Skin of body (tissue), 2 donors: Measurements from ENCODE around the gene ZDHHC11. TPM values are rescaled to one million over a fixed set of nuclear protein-coding genes. Genes with fewer than 3 reads are reported as not detected.
"Not testable (repeated sequence)": the region's sequence is repeated elsewhere in the genome, so short reads cannot be mapped to it uniquely, and the experiment has no call there.

ENCODE experiments used
- DNase-seq: peaks from one replicate; lab custom pipeline; 2025; lab: John Stamatoyannopoulos, UW
- total RNA-seq: library from RNA; depleted of rRNA; stranded (reverse); fragments of >200 nt; gene quantifications from one replicate; pipeline ENCODE4 v1.2.3, GENCODE V29; 2014

Gene ZDHHC11
- total RNA-seq, 1 donor from 2014 or later = 4.1 TPM

DNA sequence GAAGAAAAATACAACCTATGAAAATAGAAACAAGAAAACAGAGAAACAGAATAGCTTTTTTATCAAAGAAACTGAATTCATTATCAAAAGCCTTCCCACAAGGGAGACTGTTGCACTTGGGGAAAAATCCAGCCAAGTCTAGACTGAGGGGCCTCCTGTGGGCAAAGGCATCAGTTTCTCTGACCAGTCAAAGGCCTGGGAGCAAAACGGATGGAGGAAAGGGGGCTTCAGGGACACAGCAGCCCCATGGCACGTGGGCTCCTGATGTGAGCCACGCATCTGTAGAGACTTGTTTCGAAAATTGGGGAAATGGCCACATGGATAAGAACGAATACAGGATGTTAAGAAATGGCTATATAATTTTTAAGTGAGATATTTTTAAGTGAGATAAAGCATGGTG is 87.4 kb downstream of the ZDHHC11 start:
- DNase-seq = no peak

DNA sequence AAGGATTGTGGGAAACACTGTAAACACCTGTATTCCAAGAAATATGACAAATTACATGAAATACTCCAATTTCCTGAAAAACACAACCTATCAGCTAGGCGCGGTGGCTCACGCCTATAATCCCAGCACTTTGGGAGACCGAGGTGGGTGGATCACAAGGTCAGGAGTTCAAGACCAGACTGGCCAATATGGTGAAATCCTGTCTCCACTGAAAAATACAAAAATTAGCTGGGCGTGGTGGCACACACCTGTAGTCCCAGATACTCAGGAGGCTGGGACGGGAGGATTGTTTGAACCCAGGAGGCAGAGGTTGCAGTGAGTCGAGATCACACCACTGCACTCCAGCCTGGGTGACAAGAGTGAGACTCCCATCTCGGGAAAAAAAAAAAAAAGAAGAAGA is 87.8 kb downstream of the ZDHHC11 start:
- not testable (repeated sequence) for DNase-seq

DNA sequence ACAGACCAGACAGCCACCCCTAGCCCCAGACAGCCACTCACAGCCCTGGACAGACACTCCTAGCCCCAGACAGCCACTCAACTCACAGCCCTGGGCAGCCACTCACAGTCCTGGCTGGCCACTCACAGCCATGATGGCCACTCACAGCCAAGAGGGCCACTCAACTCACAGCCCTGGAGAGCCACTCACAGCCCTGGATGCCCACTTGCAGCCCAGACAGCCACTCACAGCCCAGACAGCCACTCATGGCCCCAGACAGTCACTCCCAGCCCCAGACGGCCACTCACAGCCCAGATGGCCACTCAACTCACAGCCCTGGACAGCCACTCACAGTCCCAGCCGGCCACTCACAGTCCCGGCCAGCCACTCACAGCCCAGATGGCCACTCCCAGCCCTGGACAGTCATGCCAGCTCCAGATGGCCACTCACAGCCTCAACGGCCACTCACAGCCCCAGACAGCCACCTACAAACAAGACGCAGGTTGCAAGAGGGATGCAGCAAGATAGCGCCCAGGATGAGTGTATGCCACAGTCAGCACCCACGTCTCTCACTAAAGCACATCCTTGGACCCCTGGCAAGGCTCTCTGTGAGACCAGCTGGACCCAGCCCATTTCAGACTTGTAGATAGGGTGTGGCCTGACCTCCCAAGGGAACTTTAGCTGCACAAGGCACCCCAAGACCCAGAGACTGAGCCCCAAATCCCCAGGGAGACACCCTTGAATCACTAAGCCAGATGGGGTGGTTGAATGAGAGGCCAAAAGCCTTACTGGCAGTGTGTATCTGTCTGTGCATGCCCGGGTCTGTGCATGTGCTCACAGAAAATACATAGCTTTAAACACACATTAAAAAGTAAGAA is 88.7 kb downstream of the ZDHHC11 start:
- no peak for DNase-seq

DNA sequence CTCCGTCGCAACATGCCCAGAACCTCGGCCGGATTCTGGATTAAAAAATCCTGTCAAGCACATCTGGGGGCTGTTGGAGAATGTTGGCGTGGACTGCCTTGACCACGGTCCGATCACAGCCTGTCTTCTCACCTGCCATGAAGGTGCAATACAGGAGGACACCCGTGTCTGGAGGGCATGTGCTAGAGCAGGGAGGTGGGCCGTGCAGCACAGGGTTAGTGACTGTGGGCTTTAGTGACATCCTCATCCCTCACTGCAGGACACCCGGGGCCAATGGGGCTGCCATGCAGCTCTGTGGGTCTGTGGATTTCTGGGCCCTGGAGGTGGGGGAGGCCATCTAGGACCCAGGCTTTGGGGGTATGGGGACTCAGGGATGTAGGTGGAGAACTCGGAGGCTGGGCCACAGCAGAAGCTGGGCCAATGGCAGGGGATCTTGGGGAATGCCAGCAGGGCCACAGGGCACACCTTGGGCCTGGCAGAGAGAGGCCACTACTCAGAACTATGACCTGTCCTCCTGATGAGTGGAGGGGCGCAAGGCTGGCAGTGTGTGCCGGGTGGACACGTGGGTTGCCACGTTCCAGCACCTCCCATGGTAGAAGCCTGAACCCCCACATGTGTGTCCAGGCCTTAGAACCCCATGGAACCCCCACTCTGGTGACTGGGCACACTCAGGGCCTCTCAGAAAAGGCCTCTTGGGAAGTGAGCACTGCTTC is 89.6 kb downstream of the ZDHHC11 start:
- DNase-seq = no peak

DNA sequence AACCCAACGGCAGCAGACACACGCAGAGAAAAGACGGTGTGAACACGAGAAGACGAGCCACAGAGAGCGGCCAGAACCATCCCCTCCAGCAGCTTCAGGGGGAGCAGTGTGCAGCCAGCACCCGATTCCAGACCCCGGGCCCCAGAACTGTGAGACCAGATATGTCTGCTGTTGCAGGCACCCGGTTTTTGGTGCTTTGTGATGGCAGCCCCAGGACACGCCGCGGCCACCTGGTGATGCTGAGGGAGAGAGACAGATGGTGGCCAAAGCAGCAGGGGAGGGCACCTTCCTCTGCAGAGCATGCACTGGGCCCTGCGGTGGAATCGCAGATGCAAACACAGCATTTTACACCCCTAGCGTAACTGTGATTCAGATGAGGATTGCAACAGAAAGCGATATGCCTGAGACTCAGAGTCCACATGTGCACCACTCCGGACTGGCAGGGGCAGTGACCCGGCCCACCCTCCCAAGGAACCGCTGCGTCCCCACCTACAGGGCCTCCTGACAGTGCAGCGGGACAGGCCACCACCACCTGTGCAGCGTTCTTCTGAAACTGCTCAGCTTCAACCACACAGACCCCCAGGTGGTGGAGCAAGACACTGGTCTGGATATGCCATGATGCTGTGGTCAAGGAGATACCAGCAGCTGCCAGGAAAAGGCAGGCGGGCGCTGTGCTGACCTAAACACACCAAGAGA is 90.3 kb downstream of the ZDHHC11 start:
- no peak for DNase-seq

DNA sequence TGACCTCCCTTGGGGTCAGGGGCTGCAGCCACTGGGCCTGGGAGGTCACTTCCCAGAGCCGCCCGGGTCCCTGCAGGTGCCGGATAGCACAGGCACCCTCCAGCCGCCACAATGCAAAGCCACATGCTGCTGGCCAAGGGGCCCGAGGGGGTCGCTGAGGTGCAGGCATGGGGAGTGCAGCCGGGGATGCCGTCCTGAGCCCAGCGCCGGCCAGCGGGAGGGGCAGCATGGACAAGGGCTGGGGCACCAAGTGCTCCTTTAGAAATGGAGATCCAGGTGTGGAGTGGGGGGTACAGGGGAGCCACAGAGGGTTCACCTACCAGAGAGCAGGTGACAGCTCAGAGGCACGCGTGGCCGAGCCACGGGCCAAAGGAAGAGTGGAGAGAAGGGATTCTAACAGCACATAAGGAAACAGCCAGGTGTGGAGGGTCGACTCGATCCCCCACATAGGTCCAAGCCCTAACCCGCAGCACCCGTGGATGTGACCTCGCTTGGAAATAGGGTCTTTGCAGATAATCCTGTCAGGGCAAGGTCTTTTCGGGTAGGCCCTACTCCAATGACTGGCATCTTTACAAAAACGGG is 90.9 kb downstream of the ZDHHC11 start:
- no peak for DNase-seq

DNA sequence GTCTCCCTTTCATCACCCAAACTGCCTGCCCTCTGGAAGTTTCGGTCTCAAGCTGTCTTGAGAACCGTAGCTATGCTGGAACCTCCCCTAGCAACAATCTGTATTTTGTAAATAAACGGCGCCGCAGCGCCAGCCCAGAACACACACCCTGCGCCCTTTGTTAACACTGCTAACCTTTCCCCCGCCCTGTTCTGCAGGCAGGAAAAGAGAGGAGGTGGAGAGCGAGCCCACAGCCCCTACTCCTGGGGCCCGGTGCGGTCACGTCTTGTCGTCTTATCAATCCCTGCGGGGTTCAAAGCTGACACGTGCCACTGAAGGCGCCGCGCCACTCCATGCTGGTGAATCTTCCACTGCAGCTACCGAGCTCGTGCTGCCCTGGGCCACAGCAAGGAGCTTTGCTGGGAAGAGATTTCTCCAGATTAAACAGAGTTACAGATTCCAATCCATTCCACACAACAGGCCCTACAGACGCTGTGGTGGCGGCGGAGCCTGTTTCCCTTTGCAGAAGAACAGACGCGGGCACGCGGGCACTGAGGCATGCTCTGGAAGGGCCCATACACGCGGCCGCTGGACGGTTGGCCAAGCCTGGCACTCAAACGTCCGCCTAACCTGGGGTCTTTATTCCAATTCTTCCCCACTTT is 91.6 kb downstream of the ZDHHC11 start:
- DNase-seq = peak; percentile 81

DNA sequence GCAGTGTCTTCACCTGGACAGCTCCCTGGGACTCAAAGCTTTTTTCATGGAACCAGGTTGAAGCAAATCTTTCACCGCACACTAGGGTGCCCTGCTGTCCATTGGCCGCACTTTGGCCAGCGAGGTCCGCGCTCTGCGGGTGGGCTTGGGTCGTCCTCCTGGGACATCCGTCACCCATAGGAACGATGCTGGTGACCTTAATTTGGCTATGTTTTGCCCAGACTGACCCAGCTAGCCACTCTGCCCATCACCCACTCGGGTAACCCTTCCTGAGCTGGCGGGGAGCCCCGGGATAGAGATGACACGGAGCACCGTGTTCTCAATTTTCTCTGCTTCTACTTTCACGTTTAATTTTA is 92.1 kb downstream of the ZDHHC11 start:
- DNase-seq = no peak

DNA sequence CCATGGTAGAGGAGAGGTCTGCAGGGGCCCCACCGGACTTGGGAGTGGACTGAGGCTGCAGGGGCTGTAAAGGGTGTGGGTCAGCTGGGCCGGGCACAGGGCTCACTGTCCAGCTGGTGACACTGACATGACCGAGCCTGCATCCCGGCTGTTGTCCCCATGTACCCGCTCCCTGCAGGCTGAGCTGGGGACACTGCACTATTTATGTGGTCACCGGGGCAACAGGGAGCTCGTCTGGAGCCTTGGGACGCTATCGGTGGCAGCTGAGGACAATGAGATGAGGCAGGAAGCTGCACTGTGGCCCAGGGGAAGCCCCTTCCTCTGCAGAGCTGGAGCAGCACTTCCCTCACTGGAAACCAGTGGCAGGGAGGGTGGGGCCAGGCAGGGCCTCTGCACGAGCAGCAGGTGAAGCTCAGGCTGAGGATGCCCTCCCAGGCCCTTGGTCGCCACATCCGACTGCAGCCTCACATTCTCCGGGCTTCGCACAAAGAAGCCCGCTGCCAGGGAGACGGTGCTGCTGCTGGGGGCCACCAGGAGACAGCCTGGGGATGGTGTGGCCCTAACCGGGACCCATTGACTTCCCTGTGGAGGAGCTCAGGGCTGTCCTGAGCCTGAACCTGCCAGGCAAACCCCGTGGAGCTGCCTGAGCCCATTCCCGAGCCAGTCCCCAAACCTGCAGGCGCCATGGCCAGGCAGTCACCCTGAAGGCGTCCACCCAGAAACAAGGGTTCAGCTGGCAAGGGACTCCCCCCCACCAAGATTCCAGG is 92.7 kb downstream of the ZDHHC11 start:
- peak; percentile 66 for DNase-seq

DNA sequence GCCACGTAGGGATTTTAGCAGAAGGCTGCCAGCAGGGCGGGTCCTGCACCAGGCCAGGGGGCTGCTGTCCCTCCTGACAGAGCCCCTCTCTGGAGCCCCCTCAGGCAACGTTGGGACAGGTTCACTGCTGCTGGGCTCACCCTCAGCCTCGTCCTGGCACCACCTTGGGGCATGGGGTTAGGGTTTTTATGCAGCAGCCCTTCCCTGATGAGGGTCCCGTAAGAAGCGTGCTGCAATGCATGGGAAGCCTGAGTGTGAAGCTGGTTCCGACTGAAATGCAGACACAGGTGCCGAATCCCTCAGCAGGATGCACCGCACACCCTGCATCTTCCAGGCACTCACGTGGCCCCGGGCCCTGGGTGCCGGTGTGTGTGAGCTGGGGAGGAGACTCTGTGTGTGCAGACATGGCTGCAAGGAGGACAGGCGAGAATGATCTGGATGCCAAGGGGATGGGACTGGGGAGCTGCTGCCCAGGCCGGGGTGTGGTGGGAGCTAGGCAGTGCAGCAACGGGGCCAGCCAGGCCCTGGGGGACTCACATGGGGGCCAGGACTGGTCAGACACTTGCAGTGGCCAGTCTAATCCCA is 93.3 kb downstream of the ZDHHC11 start:
- no peak for DNase-seq

DNA sequence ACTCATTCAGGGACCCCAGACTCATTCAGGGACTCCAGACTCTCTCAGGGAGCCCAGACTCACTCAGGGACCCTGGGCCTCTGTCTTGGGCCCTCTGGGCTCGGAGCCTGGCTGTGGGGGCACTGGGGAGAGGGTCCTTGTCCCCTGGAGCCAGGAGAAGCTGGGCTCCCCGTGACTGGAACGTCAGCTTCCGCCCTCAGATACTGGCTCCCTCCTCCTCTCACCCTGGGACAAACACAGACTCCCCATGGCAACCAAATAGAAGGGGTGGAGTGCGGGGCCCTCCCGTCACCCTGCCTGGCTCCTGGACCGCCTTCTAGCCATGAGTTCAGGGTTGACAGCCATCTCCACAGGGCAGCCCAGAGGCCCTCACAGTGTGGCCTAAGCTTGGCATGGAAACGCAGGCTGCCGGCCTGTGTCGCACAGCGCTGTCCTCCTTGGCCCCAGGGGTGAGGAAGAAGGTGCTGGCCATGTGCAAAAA is 93.9 kb downstream of the ZDHHC11 start:
- DNase-seq = no peak

DNA sequence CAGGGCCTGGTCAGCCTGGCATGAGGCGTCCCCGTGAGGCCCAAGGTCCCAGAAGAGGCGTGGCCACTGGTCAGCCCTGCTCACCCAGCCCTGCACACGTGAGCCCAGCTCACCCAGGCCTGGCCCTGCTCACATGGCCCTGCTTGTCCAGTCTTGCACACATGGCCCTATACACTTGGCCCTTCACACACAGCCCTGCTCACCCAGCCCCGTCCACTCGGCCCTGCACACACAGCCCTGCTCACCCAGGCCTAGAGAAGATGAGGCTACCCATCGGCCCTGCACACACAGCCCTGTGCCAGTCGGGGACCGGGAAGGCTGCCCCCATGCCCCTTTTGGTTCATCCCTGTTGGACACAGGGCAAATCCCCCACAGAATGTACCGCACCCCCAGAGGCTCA is 94.6 kb downstream of the ZDHHC11 start:
- DNase-seq = no peak

DNA sequence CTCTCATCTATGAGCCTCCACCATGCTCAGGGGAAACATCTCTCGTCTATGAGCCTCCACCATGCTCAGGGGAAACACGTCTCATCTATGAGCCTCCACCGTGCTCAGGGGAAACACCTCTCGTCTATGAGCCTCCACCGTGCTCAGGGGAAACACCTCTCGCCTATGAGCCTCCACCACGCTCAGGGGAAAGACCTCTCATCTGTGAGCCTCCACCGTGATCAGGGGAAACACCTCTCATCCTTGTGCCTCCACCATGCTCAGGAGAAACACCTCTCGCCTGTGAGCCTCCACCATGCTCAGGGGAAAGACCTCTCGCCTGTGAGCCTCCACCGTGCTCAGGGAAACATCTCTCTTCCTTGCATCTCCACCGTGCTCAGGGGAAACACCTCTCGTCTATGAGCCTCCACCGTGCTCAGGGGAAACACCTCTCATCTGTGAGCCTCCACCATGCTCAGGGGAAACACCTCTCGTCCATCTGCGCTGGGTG is 96.6 kb downstream of the ZDHHC11 start:
- not testable (repeated sequence) for DNase-seq

DNA sequence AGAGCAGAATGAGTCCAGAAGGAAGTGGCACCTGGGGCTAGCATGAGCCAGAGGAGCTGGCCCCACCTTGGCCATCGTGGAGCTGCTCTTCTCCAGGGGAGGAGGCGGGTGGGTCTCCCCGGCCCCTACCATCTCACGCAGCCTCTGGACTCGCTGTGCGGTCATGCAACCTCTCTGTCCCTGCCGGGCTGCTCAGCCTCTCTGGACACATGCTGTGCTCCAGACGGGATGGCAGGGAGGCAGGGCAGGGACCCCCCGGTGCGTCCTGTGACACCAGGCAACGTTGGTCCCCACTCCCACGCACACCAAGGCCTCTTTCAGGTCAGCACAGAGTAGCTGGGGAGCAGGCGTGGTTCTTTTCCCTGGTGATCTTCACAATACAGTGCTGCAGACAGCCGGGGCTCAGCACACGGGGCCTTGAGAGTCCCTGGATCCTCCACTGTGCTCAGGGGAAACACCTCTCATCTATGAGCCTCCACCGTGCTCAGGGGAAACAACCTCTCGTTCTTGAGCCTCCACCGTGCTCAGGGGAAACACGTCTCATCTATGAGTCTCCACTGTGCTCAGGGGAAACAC is 97.1 kb downstream of the ZDHHC11 start:
- DNase-seq = not testable (repeated sequence)

DNA sequence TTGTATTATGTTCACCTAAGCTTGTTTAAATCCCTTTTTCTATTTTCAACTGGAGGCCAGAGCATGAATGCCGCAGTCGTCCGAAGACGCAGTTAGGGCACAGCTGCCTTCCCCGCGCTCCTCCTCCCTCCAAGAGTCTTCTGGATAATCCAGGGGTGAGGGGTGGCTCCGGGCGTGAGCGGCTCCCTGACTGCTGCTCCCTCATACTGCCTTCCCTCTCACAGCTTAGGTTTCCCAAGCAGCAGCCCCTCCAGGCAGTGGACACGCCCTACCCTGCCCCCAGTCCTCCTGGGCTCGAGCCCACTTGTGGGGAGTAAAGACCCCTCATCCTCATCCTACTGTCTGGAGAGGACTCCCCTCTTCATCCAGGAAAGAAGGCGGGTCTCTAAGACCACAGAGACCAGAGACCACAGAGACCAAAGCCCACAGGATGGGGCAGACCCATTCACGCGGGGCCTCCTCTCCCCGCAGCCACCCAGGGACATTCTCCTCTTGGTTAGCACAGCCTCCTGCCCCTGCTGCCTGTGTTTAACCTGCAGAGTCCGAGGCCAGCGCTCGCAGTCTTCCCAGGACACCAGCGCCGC is 98.2 kb downstream of the ZDHHC11 start:
- DNase-seq = not testable (repeated sequence)

DNA sequence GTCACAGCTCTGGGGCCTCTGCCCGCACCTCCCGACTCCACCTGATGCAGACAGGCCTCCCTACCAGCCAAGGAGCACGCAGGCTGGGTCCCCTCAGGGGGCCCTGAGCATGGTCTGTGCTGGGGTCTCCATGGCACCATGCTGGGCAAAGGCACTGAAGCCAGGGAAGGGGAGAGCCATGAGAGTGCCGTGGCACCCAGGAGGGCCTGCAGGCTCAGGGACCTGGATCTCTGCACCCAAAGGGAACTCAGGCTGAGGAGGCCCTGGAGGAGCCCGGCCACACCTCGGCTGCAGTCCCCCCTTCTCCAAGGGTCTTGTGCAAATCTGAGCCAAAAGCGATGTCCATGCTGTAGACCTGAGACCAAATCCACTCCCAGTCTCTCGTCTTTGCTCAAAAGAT is 98.8 kb downstream of the ZDHHC11 start:
- not testable (repeated sequence) for DNase-seq

DNA sequence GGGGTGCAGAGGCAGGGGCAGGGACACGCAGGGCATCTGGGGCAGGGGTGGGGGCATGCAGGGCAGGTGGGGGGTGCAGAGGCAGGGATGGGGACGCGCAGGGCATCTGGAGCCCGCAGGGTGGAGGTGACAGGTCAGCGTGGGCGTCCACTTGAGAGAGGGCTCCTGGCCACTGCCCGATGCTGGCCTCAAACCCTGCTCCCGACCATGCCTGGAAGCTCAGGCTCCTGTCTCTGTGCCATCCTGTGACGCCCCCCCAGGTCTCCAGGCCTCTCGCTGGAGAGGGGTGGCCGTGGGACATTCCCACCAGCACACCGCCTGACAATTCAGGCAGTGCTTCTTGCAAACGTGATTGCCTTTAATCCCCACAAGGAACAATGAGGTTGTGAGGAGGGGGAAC is 99.3 kb downstream of the ZDHHC11 start:
- DNase-seq = no peak

DNA sequence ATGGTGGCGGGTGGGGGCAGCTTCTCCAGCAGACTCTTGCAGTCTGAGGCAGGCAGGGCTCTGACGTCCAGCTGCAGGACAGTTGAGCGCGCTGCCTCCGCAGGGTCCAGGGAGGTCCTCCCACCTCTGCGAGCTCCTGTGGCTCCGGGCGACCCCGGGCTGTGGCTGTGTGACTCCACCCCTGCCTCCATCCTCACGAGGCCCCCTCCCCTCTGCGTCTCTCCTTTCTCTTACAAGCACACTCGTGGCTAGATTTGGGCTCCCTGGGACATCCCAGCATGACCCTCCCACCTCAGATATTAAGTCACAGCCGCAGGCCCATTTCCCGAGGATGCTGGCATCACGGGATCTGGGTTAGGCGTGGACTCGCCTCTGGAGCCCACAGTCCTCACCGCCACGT is 100.6 kb downstream of the ZDHHC11 start:
- not testable (repeated sequence) for DNase-seq

DNA sequence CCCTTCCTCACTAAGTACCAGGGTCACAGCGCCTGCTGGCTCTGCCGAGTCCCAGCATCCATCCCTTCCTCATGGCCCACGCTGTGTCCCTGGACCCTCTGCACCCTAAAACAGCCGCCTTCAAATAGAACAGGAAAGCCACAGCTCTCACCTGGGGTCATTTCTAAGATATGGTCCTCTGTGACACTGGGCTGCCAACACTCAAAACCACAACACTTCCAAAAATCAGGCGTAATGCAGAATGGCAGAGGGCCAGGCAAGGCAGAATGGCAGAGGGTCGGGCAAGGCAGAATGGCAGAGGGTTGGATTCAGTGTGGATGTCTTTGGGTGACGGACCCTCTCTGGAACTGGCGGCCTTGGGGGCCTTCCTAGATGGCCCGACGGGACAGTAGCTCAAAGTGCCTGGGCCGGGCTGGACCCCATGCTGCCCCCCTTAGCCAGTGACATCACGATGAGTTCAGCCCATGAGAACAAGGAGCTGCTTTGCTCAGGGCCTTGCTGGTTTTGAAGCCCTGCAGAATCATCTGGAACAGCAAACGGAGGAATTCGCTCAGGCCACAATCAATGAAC is 101.6 kb downstream of the ZDHHC11 start:
- no peak for DNase-seq
